ENCODE measurements around the gene EIF2S1.
"Not testable (repeated sequence)": the region's sequence is repeated elsewhere in the genome, so short reads cannot be mapped to it uniquely, and the experiment has no call there.

EIF2S1 gene

DNA sequence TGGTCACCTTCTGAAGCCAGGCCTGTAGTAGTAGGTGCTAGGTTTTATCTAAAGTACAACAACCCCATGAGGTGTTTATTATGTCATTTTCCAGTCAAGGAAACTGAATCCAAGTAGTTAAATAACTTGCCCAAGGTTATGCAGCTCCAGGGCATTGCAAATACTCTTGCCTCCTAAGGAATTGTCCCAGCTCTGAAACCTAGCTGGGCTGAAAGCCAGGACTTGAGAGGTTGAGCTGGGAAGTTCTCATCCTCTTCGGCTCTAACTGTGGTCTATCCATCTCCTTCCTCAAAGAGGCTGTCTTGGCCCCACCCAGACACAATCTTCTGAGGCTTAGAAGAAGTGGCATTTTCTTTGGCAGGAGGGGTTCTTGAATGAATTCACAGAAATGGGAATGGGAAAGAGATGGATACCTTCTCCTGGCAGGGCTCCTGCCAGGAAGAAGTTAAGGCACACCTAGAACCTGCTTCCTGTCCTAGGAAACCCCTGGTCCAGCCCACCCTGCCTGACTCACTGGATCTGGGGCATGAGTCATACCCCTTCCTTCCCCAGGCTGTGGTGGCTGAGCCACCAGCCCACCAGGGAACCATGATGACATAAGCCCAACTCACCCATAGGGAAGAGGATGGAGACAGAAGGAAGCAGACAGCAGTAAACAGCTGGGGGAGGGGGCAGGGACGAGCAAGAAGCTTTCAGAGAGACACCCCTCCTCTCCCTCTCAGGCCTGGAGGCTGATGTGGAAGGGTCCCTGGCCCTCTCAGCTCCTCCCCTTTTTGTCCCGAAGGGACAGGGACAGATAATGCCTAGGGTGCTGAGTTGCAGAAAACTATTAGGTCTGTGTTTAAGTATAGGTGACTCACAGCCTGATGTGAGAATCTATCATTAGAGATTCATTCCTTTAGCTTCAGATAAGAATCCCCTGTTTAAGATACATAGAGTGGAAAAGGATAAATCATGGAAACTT lies 54.0 kb downstream of the EIF2S1 start:
- TF ChIP-seq ZNF274 (IDR thresholded peaks at IDR 0.05; ENCODE audit: low read depth, low read length): no peak

GRCh38 chr14:67415610-67416009 lies 55.5 kb downstream of the EIF2S1 start:
- not testable (repeated sequence) for H3K4me3 ChIP-seq (ENCODE audit: low read length)

More for the DNA sequence above, 54.0 kb downstream of the EIF2S1 start:
- H3K4me3 ChIP-seq (ENCODE audit: low read length): no peak overlapping the region

GRCh38 chr14:67416085-67416484 lies 56.0 kb downstream of the EIF2S1 start:
- no peak overlapping the region for H3K4me3 ChIP-seq (ENCODE audit: low read length)
- no peak for TF ChIP-seq ZNF274 (IDR thresholded peaks at IDR 0.05; ENCODE audit: low read depth, low read length)

GRCh38 chr14:67416810-67417209 lies 56.7 kb downstream of the EIF2S1 start:
- no peak for TF ChIP-seq ZNF274 (IDR thresholded peaks at IDR 0.05; ENCODE audit: low read depth, low read length)
- H3K4me3 ChIP-seq (ENCODE audit: low read length): no peak overlapping the region

GRCh38 chr14:67417633-67418032 lies 57.5 kb downstream of the EIF2S1 start:
- no peak overlapping the region for H3K4me3 ChIP-seq (ENCODE audit: low read length)
- TF ChIP-seq ZNF274 (IDR thresholded peaks at IDR 0.05; ENCODE audit: low read depth, low read length): no peak

GRCh38 chr14:67418401-67419191 lies 58.5 kb downstream of the EIF2S1 start:
- H3K4me3 ChIP-seq (ENCODE audit: low read length): no peak overlapping the region
- no peak for TF ChIP-seq ZNF274 (IDR thresholded peaks at IDR 0.05; ENCODE audit: low read depth, low read length)

GRCh38 chr14:67420102-67420739 lies 60.1 kb downstream of the EIF2S1 start:
- no peak overlapping the region for H3K4me3 ChIP-seq (ENCODE audit: low read length)
- TF ChIP-seq ZNF274 (IDR thresholded peaks at IDR 0.05; ENCODE audit: low read depth, low read length): no peak

GRCh38 chr14:67421356-67422224 lies 61.5 kb downstream of the EIF2S1 start:
- TF ChIP-seq ZNF274 (IDR thresholded peaks at IDR 0.05; ENCODE audit: low read depth, low read length): no peak

GRCh38 chr14:67423424-67423823 lies 63.3 kb downstream of the EIF2S1 start:
- no peak for TF ChIP-seq ZNF274 (IDR thresholded peaks at IDR 0.05; ENCODE audit: low read depth, low read length)

More at GRCh38 chr14:67421356-67422224, 61.5 kb downstream of the EIF2S1 start:
- H3K4me3 ChIP-seq (ENCODE audit: low read length): no peak overlapping the region

GRCh38 chr14:67424539-67424938 lies 64.4 kb downstream of the EIF2S1 start:
- H3K4me3 ChIP-seq (ENCODE audit: low read length): no peak overlapping the region
- no peak for TF ChIP-seq ZNF274 (IDR thresholded peaks at IDR 0.05; ENCODE audit: low read depth, low read length)

More at GRCh38 chr14:67423424-67423823, 63.3 kb downstream of the EIF2S1 start:
- H3K4me3 ChIP-seq (ENCODE audit: low read length): no peak overlapping the region

DNA sequence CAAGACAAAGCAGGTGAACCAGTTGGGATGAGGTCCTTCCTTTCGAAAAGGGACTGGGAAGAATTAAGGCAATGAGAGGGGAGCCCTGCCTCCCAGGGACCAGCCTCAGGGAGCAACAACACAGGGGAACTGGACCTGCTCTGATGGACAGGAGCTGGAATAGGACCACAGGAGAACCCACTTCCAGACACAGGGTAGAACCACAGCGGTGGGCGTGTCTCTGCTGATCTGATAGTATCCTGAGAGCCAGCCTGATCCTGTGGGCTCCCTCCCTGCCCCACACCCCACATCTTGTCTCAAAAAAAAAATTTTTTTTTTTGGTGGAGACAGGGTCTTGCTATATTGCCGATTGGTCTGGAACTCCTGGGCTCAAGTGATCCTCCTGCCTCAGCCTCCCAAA lies 65.5 kb downstream of the EIF2S1 start:
- TF ChIP-seq ZNF274 (IDR thresholded peaks at IDR 0.05; ENCODE audit: low read depth, low read length): no peak

DNA sequence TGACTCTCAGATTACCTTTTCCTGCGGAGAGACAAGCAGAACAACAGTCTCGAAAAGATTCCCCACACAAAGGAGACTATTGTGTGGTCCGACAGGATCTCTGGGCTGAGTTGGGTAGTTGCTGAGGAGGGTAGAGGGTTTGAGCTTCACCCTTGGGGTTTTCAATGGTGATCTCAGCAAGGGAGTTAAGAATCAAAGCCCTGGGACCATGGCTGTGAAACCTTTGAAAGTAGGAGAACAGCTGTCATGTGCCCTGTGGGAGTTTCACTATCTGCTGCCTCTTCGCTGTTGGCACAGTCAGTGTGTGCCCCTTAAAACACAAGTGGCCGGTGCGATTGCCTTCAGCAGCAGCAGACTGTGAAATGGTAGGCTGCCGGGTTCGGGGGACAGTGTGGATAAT lies 66.0 kb downstream of the EIF2S1 start:
- H3K4me3 ChIP-seq (ENCODE audit: low read length): no peak overlapping the region
- TF ChIP-seq ZNF274 (IDR thresholded peaks at IDR 0.05; ENCODE audit: low read depth, low read length): no peak

More for the DNA sequence above, 65.5 kb downstream of the EIF2S1 start:
- no peak overlapping the region for H3K4me3 ChIP-seq (ENCODE audit: low read length)

DNA sequence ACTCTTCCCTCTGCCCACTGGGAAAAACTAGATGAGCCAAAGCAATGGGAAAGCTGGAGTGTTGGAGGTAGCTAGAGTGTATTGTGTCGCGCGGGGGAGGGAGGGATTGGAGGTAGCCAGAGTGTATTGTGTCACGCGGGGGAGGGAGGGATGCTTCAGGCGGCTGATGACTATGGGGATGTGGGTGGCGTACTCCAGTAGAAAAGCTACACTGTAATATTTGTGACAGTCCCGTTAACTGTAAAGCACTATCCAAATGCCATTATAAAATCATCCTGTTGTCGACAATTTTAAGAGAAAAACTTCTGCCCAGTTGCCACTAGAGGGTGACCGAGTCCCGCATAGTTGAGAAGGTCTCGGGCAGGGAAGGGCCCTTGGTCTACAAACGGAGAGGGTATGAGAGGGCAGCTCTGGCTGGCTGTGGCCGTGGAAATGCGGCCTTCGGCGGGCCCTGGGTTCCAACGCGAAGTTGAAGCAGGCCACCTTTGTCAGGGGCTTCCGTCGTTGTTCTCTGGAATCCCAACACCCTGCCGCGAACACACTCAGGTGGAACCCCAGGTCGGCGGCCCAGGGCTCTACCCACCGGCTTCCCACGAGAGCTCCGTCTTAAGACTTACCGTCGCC lies 67.0 kb downstream of the EIF2S1 start:
- H3K4me3 ChIP-seq (ENCODE audit: low read length): no peak overlapping the region
- no peak for TF ChIP-seq ZNF274 (IDR thresholded peaks at IDR 0.05; ENCODE audit: low read depth, low read length)

Measured in GM08714 (cell line).